ENCODE results near the gene NPTX1.
"Not testable (repeated sequence)": the region's sequence is repeated elsewhere in the genome, so short reads cannot be mapped to it uniquely, and the experiment has no call there.

The NPTX1 gene, protein sequence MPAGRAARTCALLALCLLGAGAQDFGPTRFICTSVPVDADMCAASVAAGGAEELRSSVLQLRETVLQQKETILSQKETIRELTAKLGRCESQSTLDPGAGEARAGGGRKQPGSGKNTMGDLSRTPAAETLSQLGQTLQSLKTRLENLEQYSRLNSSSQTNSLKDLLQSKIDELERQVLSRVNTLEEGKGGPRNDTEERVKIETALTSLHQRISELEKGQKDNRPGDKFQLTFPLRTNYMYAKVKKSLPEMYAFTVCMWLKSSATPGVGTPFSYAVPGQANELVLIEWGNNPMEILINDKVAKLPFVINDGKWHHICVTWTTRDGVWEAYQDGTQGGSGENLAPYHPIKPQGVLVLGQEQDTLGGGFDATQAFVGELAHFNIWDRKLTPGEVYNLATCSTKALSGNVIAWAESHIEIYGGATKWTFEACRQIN

GRCh38 chr17:80475910-80476876 lies at the start of gene NPTX1:
Gene NPTX1 (minus strand): TSS chr17:80476607. CDS start chr17:80476446, 161 bp downstream.
- no peak for DNase-seq (ENCODE audit: low spot score)

GRCh38 chr17:80523956-80524712 lies 47.7 kb upstream of the NPTX1 start:
- no peak for DNase-seq (ENCODE audit: low spot score)

DNA sequence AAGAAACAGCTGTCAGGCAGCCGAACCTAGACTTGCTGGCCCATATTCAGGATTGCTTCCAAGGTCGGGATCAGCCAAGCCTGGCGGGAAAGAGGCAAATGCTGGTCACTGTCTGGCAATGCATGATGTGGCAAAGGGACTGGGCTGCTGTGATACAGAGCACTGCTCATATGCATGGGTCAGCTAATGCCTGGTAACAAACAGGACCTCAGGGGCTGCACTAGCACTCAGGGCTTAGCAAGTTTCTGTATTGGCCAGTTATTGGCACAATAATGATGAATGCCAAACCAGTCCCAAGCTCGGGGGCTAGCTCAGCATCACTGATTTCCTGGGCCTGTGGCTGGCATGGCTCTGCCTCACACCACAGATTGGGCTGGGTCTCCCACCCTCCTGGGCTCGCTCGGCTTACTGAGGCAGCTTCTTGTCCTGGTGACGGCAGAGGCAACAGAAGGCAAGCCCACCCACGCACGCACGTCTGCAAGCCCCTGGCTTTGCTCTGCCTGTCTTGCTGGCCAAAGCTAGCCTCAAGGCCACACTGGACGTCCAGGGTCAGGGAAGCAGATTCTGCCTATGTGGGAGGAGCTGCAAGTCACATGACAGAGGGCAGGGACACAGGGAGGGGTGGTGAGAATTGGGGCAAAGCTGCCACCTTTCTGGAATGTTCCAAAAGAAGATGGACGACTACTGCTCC lies 46.8 kb upstream of the NPTX1 start:
- no peak for DNase-seq (ENCODE audit: low spot score)

GRCh38 chr17:80520810-80521455 lies 44.5 kb upstream of the NPTX1 start:
- no peak for DNase-seq (ENCODE audit: low spot score)

DNA sequence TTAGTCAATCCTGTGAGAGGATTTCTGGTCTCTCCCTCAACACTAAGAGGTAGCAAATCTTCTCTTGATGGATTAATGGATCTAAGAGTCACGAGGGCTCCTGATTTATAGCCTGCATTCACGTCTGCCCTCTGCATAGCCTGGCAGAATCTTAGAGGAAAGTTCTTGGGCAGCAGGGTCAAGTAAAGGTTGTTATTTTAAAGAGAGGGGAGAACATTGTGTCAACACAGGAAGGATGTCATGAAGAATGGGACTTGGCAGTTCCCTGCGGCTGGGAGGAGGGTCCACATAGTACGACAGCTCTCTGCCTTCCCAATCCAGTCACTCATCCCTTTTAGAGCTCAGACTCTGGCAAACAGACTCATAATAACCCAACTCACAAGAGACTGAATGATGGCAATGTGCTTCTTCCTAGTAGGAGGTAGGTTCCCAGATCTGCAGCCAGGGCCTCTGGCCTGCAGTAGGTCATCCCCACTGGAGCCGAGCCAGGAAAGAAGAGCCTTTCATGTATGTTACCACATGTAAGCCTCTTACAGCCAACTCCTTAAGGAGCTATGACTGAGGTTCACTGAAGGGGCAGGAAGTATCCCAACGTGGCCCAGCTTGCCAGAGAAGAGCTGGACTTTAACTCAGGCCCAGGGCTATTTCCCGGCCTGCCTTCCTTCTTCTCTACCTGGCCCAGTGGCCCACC lies 42.8 kb upstream of the NPTX1 start:
- no peak for DNase-seq (ENCODE audit: low spot score)

GRCh38 chr17:80518392-80518791 lies 42.0 kb upstream of the NPTX1 start:
- DNase-seq (ENCODE audit: low spot score) = no peak

GRCh38 chr17:80517641-80518040 lies 41.2 kb upstream of the NPTX1 start:
- DNase-seq (ENCODE audit: low spot score) = no peak

DNA sequence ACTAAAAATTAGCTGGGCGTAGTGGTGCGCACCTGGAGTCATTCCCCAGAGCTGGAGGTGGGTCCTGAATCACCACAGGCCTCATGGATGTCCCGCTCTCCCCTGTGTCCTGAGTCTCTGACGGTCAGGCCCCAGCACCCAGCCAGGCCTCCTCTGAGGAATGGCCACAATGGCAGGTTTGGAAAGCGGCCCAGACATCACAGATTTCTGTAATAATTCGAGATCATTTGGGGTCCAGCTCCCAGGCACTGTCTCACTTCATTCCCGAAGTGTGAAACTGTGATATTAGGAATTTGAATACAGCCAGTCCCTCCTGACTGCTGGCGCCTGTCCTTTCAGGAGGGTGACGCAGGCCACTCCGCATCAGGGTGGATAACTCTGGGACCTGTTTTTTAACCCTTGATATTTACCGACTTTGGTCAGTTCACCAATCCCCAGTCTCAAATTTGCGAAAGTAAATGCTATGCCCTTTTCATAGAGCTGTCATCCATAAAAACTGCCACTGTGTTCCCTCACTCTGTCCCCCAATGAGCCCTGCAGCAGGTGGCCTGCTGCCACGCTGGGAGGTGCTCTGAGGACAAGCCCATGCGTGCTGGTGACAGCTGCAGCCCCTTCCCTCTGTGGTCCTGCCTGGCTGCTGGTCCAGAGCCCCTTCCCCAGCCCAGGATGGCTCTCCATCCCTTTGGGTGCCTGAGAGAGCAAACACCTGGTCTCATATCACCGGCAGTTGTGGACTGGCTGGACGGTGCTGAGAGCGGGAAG lies 39.9 kb upstream of the NPTX1 start:
- DNase-seq (ENCODE audit: low spot score) = no peak

DNA sequence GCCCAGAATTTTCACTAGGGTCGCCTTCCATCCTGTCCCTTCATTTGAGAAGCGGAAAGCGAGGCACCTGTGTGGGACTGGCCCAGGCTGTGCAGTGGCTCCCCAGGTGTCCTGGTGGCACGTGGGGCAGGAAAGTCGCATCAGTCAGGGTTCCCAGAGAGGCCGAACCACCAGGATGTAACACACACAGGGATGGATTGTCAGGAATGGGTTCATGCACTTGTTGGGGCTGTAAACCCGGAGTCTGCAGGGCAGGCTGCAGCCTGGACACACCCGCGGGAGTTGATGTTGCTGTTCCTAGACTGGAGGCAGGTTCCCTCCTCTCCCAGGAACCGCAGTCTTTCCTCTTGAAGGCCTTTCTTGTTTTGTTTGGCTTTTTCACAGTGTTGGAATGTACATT lies 37.5 kb upstream of the NPTX1 start:
- peak; percentile 22 for DNase-seq (ENCODE audit: low spot score)

DNA sequence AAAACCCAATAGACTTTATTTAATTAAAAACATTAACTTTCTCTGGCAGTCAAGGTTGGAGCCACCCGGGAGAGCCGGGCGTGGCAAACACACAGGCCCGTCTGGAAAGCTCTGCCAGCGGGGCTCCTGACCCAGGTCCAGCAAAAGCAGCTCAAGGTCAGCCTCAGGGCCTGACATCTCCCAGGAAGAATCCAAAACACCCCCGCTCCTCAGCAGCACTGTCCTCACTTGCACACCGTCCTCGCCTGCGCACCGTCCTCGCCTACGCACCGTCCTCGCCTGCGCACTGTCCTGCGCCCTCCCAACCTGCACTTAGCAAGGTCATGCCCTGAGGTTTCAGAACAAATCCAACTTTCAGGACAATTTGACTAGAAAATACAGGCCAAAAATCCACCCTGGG lies 36.8 kb upstream of the NPTX1 start:
- DNase-seq (ENCODE audit: low spot score) = no peak

GRCh38 chr17:80512233-80512632 lies 35.8 kb upstream of the NPTX1 start:
- peak; percentile 88 for DNase-seq (ENCODE audit: low spot score)

DNA sequence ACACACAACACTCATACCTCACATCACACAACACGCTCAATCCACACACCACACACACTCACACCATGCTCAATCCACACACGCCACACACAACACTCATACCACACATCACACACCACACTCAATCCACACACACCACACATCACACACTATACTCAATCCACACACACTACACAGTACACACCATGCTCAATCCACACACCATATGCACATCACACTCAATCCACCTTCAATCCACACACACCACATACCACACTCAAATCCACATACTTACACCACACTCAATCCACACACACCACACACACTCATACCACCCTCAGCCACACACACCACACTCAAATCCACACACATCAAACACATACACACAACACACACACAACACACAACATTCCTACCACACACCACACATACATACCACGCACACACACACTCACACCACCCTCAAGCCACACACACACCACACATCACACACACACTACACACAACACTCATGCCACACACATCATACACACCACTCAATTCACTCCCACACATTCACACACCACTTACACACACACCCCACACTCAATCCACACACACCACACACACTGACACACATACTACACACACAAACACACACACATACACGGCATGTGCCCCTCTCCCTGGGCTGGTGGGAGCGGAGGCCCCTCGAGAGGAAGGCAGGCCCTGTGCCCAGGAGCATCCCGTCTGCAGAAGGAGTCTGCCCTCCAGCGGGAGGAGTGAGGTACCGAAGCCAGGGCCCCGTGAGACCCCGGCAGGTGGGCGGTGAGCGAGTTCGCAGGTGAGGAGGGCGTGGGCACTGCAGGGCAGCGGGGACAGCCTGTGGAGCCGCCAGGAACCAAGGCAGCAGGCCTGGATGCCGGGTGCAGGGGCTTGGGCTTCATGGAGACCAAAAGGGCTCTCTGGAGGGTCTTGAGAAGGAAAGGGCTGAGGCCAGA lies 35.1 kb upstream of the NPTX1 start:
- DNase-seq (ENCODE audit: low spot score) = no peak

DNA sequence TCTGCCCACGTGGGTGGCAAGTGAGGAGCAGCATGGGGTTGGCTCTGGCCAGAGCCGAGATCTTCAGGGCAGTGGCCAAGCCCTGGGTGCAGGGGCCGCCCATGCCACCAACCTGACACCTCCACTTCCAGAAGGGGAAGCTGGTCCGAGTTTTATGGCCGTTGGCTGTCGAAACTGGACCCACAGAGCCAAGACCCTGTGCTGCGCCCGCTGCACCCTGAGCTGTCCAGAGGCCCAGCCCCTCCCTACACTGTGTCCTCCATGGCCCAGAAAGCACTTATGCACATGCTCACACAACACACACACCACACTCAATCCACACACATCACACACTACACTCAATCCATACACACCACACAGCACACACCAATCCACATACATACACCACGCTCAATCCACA lies 34.4 kb upstream of the NPTX1 start:
- no peak for DNase-seq (ENCODE audit: low spot score)

DNA sequence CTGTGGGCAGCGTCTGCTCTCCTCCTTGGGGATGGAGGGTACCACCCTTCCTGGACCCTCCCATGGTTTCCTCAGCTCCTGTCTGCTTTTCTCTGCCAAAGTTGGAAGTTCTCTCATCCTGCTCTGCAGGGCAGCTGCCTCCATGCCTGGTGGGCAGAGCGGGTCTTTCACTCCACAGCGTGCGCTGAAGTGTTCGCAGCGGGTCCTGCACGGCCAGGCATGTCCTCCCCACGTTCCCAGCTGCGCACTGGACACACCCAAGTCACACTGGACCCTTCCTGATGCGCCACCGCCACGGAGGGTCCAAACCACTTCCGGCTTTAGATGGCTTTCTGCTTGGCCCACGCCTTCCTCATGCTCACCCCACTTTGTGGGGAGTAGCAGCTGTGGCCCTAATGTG lies 33.7 kb upstream of the NPTX1 start:
- DNase-seq (ENCODE audit: low spot score) = no peak

GRCh38 chr17:80509311-80509710 lies 32.9 kb upstream of the NPTX1 start:
- no peak for DNase-seq (ENCODE audit: low spot score)

DNA sequence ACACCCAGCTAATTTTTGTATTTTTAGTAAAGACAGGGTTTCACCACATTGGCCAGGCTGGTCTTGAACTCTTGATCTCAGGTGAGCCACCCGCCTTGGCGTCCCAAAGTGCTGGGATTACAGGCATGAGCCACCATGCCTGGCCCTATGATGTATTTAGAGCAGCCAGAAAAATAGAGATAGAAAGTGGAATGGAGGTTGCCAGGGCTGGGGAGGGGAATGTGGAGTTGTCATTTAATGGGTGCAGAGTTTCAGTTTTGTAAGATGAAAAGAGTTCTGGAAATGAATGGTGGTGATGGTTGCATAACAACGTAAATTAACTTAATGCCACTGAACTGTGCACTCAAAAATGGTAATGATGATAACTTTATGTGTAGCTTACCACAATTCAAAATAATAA lies 31.6 kb upstream of the NPTX1 start:
- no peak for DNase-seq (ENCODE audit: low spot score)

- DNase-seq (ENCODE audit: low spot score) = not testable (repeated sequence)
Measured at GRCh38 chr17:80507177-80507576, 30.8 kb upstream of the NPTX1 start.

GRCh38 chr17:80504686-80505413 lies 28.4 kb upstream of the NPTX1 start:
- DNase-seq (ENCODE audit: low spot score) = peak; percentile 83
